Measurements from ENCODE around the gene PRAMEF8. TPM values are rescaled to one million over a fixed set of nuclear protein-coding genes. Genes with fewer than 3 reads are reported as not detected.

Gene PRAMEF8
- polyA plus RNA-seq, 12 donors: not detected

Other genes with a start within 250 kb of the PRAMEF8 start
- not detected for gene PRAMEF27, start 228.6 kb downstream of the PRAMEF8 start, polyA plus RNA-seq (ENCODE audit: insufficient read length in 12 of 12)
- not detected for gene HNRNPCL3, start 224.4 kb downstream of the PRAMEF8 start, polyA plus RNA-seq (ENCODE audit: insufficient read length in 12 of 12)
- gene PRAMEF25, start 214.4 kb downstream of the PRAMEF8 start, polyA plus RNA-seq (ENCODE audit: insufficient read length in 12 of 12): not detected
- under 1 TPM in 1 of 12 donors, not detected in 11; 0.34 TPM for gene HNRNPCL2, start 168.3 kb downstream of the PRAMEF8 start, polyA plus RNA-seq (ENCODE audit: insufficient read length in 12 of 12)
- not detected for gene PRAMEF26, start 129.1 kb downstream of the PRAMEF8 start, polyA plus RNA-seq (ENCODE audit: insufficient read length in 12 of 12)
- gene HNRNPCL4, start 119.5 kb downstream of the PRAMEF8 start, polyA plus RNA-seq (ENCODE audit: insufficient read length in 12 of 12): under 1 TPM in 1 of 12 donors, not detected in 11; 0.24 TPM
- not detected for gene PRAMEF9, start 113.3 kb downstream of the PRAMEF8 start, polyA plus RNA-seq (ENCODE audit: insufficient read length in 12 of 12)
- gene PRAMEF13, start 83.7 kb downstream of the PRAMEF8 start, polyA plus RNA-seq (ENCODE audit: insufficient read length in 12 of 12): not detected
- not detected for gene PRAMEF18, start 59.0 kb downstream of the PRAMEF8 start, polyA plus RNA-seq (ENCODE audit: insufficient read length in 12 of 12)
- gene PRAMEF5, start 30.9 kb downstream of the PRAMEF8 start, polyA plus RNA-seq (ENCODE audit: insufficient read length in 12 of 12): not detected
- not detected for gene PRAMEF33, start 18.4 kb upstream of the PRAMEF8 start, polyA plus RNA-seq (ENCODE audit: insufficient read length in 12 of 12)
- gene PRAMEF15, start 30.4 kb upstream of the PRAMEF8 start, polyA plus RNA-seq (ENCODE audit: insufficient read length in 12 of 12): not detected
- gene PRAMEF14, start 62.0 kb upstream of the PRAMEF8 start, polyA plus RNA-seq (ENCODE audit: insufficient read length in 12 of 12): not detected
- not detected for gene PRAMEF19, start 86.8 kb upstream of the PRAMEF8 start, polyA plus RNA-seq (ENCODE audit: insufficient read length in 12 of 12)
- gene PRAMEF17, start 104.5 kb upstream of the PRAMEF8 start, polyA plus RNA-seq (ENCODE audit: insufficient read length in 12 of 12): not detected
- gene PRAMEF20, start 125.3 kb upstream of the PRAMEF8 start, polyA plus RNA-seq (ENCODE audit: insufficient read length in 12 of 12): under 1 TPM in 1 of 12 donors, not detected in 11; 0.16 TPM
- 10 to 100 TPM in 11 of 12 donors, not detected in 1; 13.4 to 77.1 (median 29.4) TPM for gene LRRC38, start 228.9 kb upstream of the PRAMEF8 start, polyA plus RNA-seq (ENCODE audit: insufficient read length in 12 of 12)